GM21786 (cell line): ENCODE measurements around the gene GPR156.
"Not testable (repeated sequence)": the region's sequence is repeated elsewhere in the genome, so short reads cannot be mapped to it uniquely, and the experiment has no call there.

Experiments used
- ATAC-seq: cut with Tn5 transposase; IDR thresholded peaks from one replicate; pipeline ENCODE4 v1.9.1; 2021; ENCODE audit not compliant: unreplicated experiment

Gene GPR156

DNA sequence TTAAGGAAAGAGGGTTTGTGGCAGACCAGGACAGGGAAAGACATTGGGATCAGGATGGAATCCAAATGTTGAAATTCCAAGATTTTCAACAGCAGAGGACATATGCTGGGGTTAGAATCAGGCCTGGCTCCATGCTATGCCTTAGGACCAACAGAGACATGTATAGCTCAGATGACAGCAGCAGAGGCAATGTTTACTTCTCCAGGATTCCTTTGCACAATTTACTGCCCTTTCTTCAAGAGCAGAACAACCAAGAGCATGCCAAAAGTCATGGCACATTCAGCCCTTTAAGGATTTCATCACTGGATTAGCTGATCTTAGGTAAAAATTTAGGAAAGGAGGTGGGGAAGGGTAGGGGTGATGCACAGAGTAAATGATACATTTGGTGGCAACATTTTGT, 121.2 kb downstream of the GPR156 start:
- ATAC-seq = no peak

DNA sequence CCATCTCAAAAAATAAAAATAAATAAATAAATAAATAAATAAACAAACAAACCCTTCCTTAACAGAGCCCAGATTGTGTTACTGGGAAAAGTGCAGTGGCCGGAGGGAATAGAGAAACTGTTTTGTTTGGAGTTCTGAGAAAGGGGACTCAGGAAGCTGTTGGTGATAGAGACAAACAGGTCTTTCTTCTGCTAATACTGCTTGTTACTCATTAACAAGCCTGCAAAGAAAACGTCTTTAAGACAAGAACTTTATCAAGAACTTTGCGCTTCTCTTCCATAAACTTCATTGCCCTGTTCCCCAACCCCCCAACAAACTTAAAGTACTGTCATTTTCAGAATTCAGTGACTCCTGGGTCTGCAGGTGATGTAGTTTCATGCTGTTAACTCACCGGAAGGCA, 122.0 kb downstream of the GPR156 start:
- no peak for ATAC-seq

DNA sequence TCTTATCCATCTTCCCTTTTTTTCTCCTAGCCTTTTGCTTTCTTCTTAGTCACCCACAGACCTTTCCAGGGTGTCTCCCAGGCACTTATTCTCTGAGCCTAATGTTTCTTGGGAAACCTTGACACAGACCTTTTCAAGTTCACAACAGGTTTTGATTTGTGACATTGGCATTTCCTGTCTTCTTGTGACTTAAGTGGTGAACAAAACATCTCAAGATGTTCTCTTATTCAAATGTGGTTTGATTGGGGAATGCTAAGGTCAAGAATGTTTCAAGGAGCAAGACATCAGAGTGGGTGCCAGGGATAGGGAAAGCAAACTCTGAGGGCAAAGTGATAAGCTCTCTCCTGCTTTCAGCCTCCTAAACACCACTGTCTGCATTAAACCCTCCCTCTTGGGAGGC, 122.6 kb downstream of the GPR156 start:
- no peak for ATAC-seq

DNA sequence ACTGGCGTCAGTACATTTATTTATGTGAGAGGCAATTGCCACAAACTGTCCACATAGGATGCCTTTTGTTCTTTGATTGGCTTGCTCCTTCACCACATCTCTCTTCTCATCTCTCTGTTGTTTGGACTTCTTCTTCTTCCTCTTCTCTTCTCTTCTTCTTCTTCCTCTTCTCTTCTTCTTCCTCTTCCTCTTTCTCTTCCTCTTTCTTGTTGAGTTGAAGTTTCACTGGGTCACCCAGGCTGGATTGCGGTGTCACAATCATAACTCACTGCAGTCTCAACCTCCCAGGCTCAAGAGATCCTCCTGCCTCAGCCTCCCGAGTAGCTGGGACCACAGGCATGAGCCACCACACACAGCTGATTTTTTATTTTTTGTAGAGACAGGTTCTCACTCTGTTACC, 123.1 kb downstream of the GPR156 start:
- no peak for ATAC-seq

DNA sequence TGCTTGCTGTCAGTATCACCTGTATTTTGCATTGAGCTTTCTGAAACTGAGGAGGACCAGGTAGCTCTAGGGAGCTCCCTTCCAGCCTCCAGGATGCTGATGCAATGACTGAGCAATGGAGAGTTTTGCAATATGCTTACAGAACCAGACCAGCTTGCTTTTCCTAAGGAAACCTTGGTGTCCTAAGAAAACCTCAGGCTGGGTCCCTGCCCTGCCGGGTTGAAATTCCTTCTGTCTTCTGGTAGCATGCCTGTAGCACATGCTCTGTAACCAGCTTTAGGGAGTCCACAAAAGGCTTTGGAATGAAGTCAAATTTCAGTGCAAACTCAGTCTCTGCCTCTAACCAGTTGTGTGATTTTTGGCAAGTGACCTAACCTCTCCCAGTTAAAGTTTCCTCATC, 125.0 kb downstream of the GPR156 start:
- ATAC-seq = no peak

DNA sequence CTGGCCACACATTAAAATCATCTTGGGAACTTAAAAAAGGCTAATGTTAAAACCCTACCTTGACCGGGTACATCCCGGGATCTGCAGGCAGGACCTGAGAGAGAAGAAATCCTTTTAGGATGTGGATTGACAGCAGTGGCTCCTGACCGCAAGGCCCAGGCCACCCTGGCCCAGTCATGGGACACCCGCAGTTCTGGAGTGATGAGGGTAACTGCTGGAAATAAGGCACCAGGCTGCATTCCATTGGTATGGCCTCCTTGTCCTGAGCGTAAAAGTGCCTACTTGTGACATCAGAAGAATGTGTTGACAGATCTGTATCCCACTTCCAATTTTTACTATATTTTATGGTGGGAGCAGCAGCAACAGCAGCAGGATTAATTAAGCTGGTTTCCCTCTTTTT, 127.3 kb downstream of the GPR156 start:
- no peak for ATAC-seq

DNA sequence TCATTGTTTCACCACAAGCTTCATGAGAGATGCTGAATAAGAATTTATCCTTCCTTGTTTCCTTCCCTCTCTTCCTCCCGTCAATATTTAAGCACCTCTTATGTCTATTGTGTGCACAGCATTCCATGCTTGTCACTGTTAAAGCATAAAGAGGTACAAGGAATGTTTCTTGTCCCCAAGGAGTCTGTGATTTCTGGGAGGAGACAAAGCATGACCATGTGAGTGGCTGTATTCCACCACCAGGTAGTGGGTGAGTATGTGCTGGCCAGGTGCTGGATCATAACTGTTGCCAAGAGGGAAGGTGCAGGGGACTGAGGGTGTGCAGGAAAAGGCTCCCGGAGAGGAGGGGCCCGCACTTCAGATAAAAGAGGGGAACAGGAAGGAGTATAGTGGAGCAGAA, 127.9 kb downstream of the GPR156 start:
- ATAC-seq = no peak

DNA sequence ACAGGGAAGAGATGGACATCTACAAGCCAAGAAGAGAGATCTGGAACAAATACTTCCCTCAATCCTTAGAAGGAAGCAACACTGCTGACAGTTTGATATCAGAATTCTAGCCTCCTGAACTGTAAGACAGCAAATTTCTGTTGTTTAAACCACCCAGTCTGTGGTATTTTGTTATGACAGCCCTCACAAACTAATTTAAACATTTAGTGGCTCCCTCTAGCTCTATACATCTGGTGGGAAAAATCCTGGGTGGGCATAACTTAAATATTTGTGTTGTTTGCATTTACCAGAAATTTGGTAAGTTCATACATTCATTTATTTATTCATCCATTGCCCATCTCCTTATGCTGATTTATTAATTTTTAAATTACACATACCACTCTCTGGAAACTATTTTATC, 128.3 kb downstream of the GPR156 start:
- no peak for ATAC-seq

DNA sequence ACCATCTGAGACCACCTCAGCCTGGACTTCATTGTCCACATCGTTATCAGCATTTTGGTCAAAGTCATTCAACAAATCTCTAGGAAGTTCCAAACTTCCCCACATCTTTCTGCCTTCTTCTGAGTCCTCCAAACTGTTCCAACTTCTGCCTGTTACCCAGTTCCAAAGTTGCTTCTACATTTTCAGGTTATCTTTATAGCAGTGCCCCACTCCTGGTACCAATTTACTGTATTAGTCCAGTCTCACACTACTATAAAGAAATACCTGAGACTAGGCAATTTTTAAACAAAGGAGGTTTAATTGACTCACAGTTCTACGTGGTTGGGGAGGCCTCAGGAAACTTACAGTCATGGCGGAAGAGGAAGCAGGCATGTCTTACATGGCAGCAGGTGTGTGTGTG, 129.3 kb downstream of the GPR156 start:
- not testable (repeated sequence) for ATAC-seq

DNA sequence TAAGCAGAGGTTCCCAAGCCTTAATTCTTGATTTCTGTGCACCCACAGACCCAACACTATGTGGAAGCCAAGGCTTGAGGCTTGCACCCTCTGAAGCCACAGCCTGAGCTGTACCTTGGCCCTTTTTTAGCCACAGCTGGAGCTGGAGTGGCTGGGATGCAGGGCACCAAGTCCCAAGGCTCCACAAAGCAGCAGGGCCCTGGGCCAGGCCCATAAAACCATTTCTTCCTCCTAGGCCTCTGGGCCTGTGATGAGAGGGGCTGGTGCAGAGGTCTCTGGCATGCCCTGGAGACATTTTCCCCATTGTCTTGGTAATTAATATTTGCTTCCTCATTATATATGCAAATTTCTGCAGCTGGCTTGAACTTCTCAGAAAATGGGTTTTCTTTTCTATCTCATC, 129.9 kb downstream of the GPR156 start:
- no peak for ATAC-seq

DNA sequence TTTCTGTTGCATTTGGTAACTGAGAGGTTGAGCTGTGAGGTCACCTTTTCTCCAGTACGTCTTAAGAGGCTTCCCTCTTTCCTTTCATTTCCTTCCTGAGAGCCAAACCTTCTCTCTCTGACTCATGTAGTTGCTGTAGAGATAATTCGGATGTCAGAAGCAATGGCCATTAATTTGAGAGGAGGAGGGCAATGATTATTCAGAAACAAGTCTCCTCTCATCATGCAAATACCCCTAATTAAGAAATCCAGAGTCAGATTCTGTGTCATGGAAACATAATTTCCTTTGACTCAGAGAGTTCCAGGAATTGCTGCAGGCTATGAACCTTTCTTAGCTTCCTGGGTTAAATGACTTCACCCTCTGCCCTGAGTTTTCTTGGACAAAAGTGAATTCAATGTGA, 131.7 kb downstream of the GPR156 start:
- ATAC-seq = no peak

DNA sequence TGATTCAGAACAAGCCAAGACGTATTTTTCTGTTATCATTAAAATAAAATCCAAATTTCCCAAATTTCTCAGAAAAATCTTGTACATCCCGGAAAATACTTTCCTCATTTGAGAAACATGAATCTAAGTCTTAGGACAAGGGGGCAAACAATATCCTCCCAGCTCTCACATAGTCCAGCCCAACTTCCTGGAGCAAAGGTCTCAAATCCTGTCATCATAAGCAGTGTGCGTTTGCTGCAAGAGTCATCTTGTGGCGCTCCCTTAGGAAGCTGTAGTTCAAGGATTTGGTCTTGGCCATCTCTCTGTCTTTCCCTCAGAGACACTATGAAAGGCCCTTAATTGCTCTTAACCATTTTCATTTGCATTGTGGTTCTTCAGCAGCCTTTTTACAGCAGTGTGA, 133.2 kb downstream of the GPR156 start:
- no peak for ATAC-seq

DNA sequence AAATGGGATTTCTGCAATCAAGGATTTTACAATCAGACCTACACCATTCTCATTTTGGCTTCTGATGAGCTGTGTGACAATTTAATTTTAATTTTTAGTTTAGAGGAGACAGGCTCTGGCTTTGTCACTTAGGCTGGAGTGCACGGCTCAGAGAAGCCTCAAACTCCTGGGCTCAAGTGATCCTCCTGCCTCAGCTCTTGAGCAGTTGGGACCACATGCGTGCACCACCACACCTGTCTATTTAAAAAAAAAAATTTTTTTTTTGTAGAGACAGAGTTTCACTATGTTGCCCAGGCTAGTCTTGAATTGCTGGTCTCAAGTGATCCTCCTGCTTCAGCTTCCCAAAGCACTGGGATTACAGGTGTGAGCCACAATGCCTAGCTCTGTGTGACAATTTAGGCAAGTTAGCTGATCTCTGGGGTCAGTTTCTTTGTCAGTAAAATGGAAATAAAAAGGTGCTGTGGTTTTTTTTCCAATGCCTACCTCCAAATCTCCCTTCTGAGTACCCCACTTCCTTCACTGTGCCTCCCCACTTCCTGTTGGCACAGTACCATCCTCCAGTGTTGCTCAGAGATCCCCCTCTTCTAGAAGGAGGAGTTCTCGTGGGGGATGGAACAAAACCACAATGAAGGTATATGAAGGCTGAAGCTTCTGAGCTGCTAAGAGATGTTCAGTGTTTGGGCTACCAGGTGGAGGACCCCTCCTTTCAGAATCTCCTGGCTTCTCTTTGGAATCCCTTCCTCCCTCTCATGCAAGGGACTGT, 136.7 kb downstream of the GPR156 start:
- no peak for ATAC-seq

DNA sequence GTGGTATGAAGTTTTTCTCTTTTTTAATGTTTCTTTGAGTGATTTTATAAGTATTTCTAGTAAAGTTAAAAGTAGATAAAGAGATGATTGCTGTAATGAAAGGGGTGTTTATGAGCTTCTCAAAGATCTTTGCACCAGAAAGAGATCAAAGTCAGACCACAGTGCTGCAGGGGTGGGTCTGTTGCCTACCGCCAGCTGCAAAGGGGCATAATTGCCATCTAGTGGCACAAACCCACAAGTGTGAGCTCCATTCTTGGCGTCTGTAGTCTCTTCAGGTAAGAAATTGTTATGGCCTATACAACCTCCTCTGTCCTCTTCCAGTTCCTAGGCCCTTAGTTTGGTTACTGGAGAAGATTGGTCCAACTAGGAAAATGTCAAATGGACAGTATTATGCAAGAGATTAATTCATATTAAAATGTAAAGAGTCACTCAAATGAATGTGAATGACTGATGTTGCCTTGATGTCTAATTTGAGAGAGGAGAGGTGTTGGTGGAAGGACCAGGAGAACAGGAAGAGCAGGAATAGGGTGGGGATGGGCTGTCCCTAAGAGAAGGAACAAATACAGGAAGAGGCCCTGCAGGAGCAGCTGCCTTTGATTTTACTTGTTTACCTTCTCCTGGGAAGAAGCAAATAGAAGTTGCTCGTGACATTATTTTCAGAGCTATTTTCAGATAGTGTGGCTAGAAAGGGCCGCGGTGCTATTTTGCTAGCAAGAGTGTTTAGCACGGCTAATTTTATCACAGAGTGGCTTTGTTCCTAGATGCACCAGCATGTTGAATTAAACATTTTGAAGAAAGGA, 137.8 kb downstream of the GPR156 start:
- no peak for ATAC-seq

DNA sequence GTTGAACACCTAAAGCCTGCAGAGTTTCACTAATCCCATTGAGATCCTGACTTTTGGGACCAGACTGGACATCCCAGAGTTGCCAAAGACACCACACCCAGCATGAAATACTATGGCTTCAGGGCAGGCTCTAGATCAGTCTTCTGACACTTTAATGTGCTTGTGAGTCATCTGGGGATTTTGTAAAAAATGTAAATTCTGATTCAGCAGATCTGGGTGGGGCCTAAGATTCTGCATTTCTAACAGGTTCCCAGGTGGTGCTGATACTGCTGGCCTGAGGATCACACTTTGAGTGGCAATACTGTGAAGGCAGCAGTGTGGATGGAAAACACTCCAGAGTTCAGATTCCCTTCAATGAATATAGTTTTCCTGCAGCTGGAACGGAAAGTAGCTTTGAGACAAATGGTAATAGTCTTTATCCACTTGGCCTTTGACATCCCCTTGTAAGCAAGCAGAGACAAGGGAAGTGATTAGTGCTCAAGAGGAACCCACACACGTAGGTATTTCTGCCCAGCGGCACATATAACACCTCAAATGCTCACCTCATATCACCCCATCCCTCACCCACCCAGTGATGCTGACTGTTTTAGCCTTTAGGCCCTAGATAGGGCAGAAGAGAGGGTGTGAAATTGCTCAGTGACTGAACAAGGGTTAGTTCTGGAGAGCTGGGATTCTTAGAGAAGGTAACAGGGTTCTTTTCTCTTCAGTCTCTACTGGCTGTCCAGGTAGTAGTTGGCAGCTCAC, 139.3 kb downstream of the GPR156 start:
- peak; percentile 47 for ATAC-seq

DNA sequence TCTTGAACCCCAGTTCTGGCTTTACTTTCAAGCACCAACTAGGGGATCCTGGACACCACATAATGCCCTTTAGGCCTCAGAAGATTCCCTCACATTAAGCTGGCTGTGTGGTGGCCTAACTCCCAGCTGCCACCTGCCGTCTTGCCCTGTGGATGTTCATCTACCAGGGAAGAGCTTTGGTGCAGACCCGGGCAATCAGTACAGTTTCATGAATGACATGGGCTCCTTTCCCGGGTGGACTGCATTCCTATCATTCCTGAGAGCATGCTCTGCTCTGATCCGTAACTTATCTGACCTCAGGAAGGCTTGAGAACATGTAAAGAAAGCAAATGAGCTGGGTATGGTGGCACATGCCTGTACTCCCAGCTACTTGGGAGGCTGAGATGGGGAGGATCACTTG, 140.8 kb downstream of the GPR156 start:
- no peak for ATAC-seq

DNA sequence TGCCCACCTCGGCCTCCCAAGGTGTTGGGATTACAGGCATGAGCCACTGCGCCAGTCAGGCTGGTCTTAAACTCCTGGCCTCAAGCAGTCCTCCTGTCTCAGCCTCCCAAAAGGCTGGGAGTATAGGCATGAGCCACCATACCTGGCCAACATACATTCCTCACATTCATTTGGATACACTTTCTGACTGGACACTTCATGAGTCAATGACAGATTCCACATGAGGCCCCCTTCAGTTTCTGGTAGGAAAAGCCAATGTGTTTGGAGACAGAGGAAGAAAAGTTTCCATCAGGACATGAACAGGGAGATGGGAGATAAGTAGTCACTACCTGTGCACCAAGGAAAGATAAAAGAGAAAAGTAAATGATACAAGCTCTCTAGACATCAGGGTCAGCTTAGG, 141.3 kb downstream of the GPR156 start:
- no peak for ATAC-seq

DNA sequence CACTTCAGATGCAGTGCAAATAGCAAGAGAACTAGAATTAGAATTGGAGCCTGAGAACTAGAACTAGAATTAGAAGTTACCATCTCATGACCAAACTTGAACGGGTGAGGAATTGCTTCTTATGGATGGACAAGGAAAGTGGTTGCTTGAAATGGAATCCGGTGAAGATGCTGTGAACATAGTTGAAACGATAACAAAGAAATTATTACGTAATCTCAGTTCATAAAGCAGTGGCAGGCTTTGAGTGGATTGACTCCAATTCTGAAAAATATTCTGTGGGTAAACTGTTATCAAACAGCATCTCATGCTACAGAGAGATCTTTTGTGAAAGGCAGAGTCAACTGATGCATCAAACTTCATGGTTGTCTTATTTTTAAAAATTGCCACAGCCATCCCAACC, 142.8 kb downstream of the GPR156 start:
- no peak for ATAC-seq

DNA sequence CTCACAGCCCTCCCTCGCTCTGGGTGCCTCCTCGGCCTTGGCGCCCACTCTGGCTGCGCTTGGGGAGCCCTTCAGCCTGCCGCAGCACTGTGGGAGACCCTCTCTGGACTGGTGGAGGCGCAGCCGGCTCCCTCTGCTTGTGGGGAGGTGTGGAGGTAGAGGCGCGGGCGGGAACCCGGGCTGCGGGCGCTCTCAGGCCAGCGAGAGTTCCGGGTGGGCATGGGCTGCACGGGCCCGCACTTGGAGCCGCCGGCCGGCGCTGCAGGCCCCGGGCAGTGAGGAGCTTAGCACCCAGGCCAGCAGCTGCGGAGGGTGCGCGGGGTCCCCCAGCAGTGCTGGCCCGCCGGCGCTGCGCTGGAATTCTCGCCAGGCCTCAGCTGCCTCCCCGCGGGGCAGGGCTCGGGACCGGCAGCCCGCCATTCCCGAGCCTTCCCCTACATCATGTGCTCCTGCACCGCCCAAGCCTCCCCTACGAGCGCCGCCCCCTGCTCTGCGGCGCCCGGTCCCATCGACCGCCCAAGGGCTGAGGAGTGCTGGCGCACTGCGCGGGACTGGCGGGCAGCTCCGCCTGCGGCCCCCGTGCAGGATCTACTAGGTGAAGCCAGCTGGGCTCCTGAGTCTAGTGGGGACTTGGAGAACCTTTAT, 144.8 kb downstream of the GPR156 start:
- no peak for ATAC-seq

DNA sequence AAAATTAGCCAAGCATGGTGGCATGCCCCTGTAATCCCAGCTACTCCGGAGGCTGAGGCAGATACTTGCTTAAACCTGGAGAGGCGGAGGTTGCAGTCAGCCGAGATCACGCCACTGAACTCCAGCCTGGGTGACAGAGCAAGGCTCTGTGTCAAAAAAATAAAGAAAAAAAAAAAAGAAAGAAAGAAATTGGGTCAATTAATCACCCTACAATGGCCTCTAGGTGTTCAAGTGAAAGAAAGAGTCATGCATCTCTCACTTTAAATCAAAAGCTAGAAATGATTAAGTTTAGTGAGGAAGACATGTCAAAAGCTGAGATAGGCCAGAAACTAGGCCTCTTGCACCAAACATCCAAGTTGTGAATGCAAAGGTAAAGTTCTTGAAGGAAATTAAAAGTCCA, 145.9 kb downstream of the GPR156 start:
- ATAC-seq = no peak

DNA sequence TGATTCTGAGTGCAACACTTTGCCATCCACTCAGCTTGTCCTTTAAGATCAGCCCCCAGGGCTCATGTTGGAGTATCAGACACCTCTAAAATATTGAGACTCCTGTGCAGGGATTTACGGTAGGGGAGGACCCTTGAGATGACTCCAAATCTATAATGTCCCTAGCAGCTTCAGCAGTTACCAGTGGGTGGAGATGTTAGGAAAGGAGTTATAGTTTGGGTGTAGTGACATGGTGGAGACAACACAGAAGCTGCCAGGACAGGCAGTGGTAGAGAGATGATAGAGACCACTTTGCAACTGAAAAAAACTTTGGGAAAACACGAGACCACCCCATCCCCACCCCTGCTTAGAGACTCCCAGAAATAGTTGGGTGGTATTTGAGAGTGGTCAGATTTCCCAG, 147.5 kb downstream of the GPR156 start:
- no peak for ATAC-seq
